H9 (cell line): ENCODE data around the gene TMEM202. TPM values are rescaled to one million over a fixed set of nuclear protein-coding genes. Genes with fewer than 3 reads are reported as not detected.

Experiments
- DNase-seq: peaks from one replicate; pipeline ENCODE4 v3.0.0-alpha.2; 2017
- H2AFZ ChIP-seq: one replicate; pipeline ENCODE4 v1.6.1; 2013; ENCODE audit warnings: mild to moderate bottlenecking, low read length, control low read depth, moderate library complexity
- H2AK5ac ChIP-seq: 2 replicates; pipeline ENCODE4 v1.6.1; 2013; ENCODE audit warnings: low read length, control low read depth, mixed read lengths; ENCODE audit not compliant: insufficient read length
- H2BK120ac ChIP-seq: one replicate; pipeline ENCODE4 v1.6.1; 2013; ENCODE audit warnings: low read depth, mild to moderate bottlenecking, low read length, control low read depth, inconsistent platforms; ENCODE audit not compliant: poor library complexity, severe bottlenecking
- H2BK12ac ChIP-seq: 2 replicates; pipeline ENCODE4 v1.6.1; 2013; ENCODE audit warnings: low read length, control low read depth, mixed read lengths, low read depth; ENCODE audit not compliant: insufficient read length
- H2BK15ac ChIP-seq: 2 replicates; pipeline ENCODE4 v1.6.1; 2013; ENCODE audit warnings: low read depth, low read length, control low read depth
- H2BK20ac ChIP-seq: one replicate; pipeline ENCODE4 v1.6.1; 2013; ENCODE audit warnings: low read depth, mild to moderate bottlenecking, low read length, control low read depth, inconsistent platforms; ENCODE audit not compliant: poor library complexity, severe bottlenecking
- H2BK5ac ChIP-seq: 2 replicates; pipeline ENCODE4 v1.6.1; 2013; ENCODE audit warnings: low read length, control low read depth, mixed read lengths; ENCODE audit not compliant: insufficient read length
- H3K14ac ChIP-seq: 2 replicates; pipeline ENCODE4 v1.6.1; 2013; ENCODE audit warnings: low read length, control low read depth; ENCODE audit not compliant: insufficient read depth
- H3K18ac ChIP-seq: 2 replicates; pipeline ENCODE4 v1.6.1; 2013; ENCODE audit warnings: low read depth, mild to moderate bottlenecking, mixed read lengths, low read length, control low read depth; ENCODE audit not compliant: insufficient read length
- H3K23ac ChIP-seq: 2 replicates; pipeline ENCODE4 v1.6.1; 2013; ENCODE audit warnings: low read length, control low read depth, mixed read lengths, low read depth; ENCODE audit not compliant: insufficient read length
- H3K23me2 ChIP-seq: 2 replicates; pipeline ENCODE4 v1.6.1; 2013; ENCODE audit warnings: low read depth, mild to moderate bottlenecking, mixed read lengths, low read length, control low read depth; ENCODE audit not compliant: insufficient read length, poor library complexity, severe bottlenecking
- H3K27ac ChIP-seq: 2 replicates; pipeline ENCODE4 v1.5.1; 2013; ENCODE audit warnings: low read length, control low read depth, mixed read lengths, low read depth; ENCODE audit not compliant: insufficient read length
- H3K27me3 ChIP-seq: 2 replicates; pipeline ENCODE4 v1.6.1; 2013; ENCODE audit warnings: low read length, control low read depth, inconsistent platforms; ENCODE audit not compliant: insufficient read depth
- H3K4ac ChIP-seq: 2 replicates; pipeline ENCODE4 v1.6.1; 2013; ENCODE audit warnings: low read depth, mild to moderate bottlenecking, control low read depth, inconsistent platforms, low read length, moderate library complexity
- H3K4me1 ChIP-seq: 2 replicates; pipeline ENCODE4 v1.6.1; 2013; ENCODE audit warnings: low read length, control low read depth, inconsistent platforms; ENCODE audit not compliant: insufficient read depth
- H3K4me2 ChIP-seq: 2 replicates; pipeline ENCODE4 v1.6.1; 2013; ENCODE audit warnings: low read length, control low read depth, mixed read lengths; ENCODE audit not compliant: insufficient read length, insufficient read depth
- H3K56ac ChIP-seq: 2 replicates; pipeline ENCODE4 v1.6.1; 2013; ENCODE audit warnings: low read depth, mild to moderate bottlenecking, mixed read lengths, low read length, control low read depth; ENCODE audit not compliant: insufficient read length
- H3K79me1 ChIP-seq: 2 replicates; pipeline ENCODE4 v1.6.1; 2013; ENCODE audit warnings: low read depth, mild to moderate bottlenecking, moderate library complexity, low read length, control low read depth, inconsistent platforms; ENCODE audit not compliant: insufficient read depth, poor library complexity, severe bottlenecking
- H3K79me2 ChIP-seq: 2 replicates; pipeline ENCODE4 v1.6.1; 2013; ENCODE audit warnings: low read length, control low read depth, inconsistent platforms; ENCODE audit not compliant: insufficient read depth
- H3K9ac ChIP-seq: 2 replicates; pipeline ENCODE4 v1.6.1; 2013; ENCODE audit warnings: low read length, control low read depth, mixed read lengths; ENCODE audit not compliant: insufficient read length; ENCODE audit errors: extremely low read depth
- H3K9me3 ChIP-seq: one replicate; pipeline ENCODE4 v1.6.1; 2013; ENCODE audit warnings: low read depth, low read length, inconsistent platforms; ENCODE audit not compliant: control insufficient read depth
- H3T11ph ChIP-seq: one replicate; pipeline ENCODE4 v1.6.1; 2013; ENCODE audit warnings: mild to moderate bottlenecking, low read length, control low read depth, inconsistent platforms
- H4K20me1 ChIP-seq: one replicate; pipeline ENCODE4 v1.6.1; 2013; ENCODE audit not compliant: control insufficient read depth, insufficient read length, insufficient read depth
- H4K5ac ChIP-seq: 2 replicates; pipeline ENCODE4 v1.6.1; 2013; ENCODE audit warnings: low read depth, mild to moderate bottlenecking, mixed read lengths, low read length, control low read depth; ENCODE audit not compliant: insufficient read length
- H4K8ac ChIP-seq: replicated peaks from 2 replicates; pipeline ENCODE4 v1.6.1; 2013; ENCODE audit warnings: low read length, control low read depth, mixed read lengths, low read depth; ENCODE audit not compliant: insufficient read length
- H4K91ac ChIP-seq: 2 replicates; pipeline ENCODE4 v1.6.1; 2013; ENCODE audit warnings: low read depth, mild to moderate bottlenecking, moderate library complexity, mixed read lengths, low read length, control low read depth; ENCODE audit not compliant: insufficient read length
- H3K27ac Mint-ChIP-seq, 3 experiments: 2 replicates in 2 of 3; 3 replicates in 1 of 3; pipeline ENCODE4 v1.8.0; 2020 to 2021; ENCODE audit warnings: mixed read lengths in 3 of 3, mild to moderate bottlenecking in 1 of 3, moderate library complexity in 1 of 3
- H3K27me3 Mint-ChIP-seq: 2 replicates; pipeline ENCODE4 v1.8.0; 2021; ENCODE audit warnings: low read depth, mild to moderate bottlenecking, moderate library complexity, mixed read lengths
- H3K36me3 Mint-ChIP-seq, 3 experiments: 2 replicates in 2 of 3; 3 replicates in 1 of 3; pipeline ENCODE4 v1.8.0; 2020 to 2021; ENCODE audit warnings: low read depth in 3 of 3, mixed read lengths in 3 of 3; ENCODE audit not compliant: insufficient read depth in 1 of 3
- H3K4me1 Mint-ChIP-seq, 2 experiments: 2 replicates each; pipeline ENCODE4 v1.8.0; 2020; ENCODE audit warnings: mixed read lengths in 2 of 2
- H3K4me3 Mint-ChIP-seq, 2 experiments: 2 replicates in 1 of 2; 3 replicates in 1 of 2; pipeline ENCODE4 v1.8.0; 2020 to 2021; ENCODE audit warnings: mild to moderate bottlenecking in 2 of 2, mixed read lengths in 2 of 2, moderate library complexity in 1 of 2
- H3K9me3 Mint-ChIP-seq, 2 experiments: 2 replicates in 1 of 2; 3 replicates in 1 of 2; pipeline ENCODE4 v1.8.0; 2020; ENCODE audit warnings: mild to moderate bottlenecking in 2 of 2, mixed read lengths in 2 of 2, moderate library complexity in 1 of 2
- WGBS: extraction: QIAGEN DNeasy Blood & Tissue Kit; methylation state at CpG from one replicate; pipeline ENCODE4 v1.1.7; 2013; ENCODE audit warnings: missing lambda C conversion rate, low lambda C conversion rate, mixed read lengths; ENCODE audit not compliant: insufficient read length; ENCODE audit errors: extremely low coverage; 5-methylcytosine and 5-hydroxymethylcytosine counted together
- total RNA-seq: library from RNA; stranded (reverse); gene quantifications from 2 replicates; pipeline ENCODE4 v1.2.1, GENCODE V29; 2021
- TF ChIP-seq, protein P1 (sequence below): fragments of 200-600 bp; sonication (generic); conservative IDR thresholded peaks from 3 replicates; pipeline ENCODE4 v1.8.0; 2021; ENCODE audit warnings: antibody characterized with exemption, mild to moderate bottlenecking

The TMEM202 gene
- total RNA-seq, 1 experiment from 2014 or later = not detected

GRCh38 chr15:72368325-72368724 is 29.8 kb upstream of the TMEM202 start:
- H3K36me3 Mint-ChIP-seq = peaks cover 0 to 7% (median 5%) of the 10 kb centered on the region in 3 experiments; a peak in 3 of 7 replicates
- H3K4me3 Mint-ChIP-seq = no peak overlapping the region
- H2BK20ac ChIP-seq = no peak overlapping the region
- no peak overlapping the region for H3K18ac ChIP-seq
- no peak overlapping the region for H4K8ac ChIP-seq
- H3K27ac ChIP-seq = no peak overlapping the region
- DNase-seq = no peak
- no peak overlapping the region for H3K9ac ChIP-seq
- H3K9me3 Mint-ChIP-seq = no peaks in the 10 kb centered on the region
- no peak overlapping the region for H3K4ac ChIP-seq
- H4K91ac ChIP-seq = no peak overlapping the region
- H3K27ac Mint-ChIP-seq = no peak overlapping the region
- no peak overlapping the region for H4K5ac ChIP-seq
- H3K27me3 Mint-ChIP-seq = no peaks in the 10 kb centered on the region
- H2BK120ac ChIP-seq = no peak overlapping the region
- no peak overlapping the region for H2AFZ ChIP-seq
- H3K23me2 ChIP-seq = no peaks in the 10 kb centered on the region
- no peak overlapping the region for H3T11ph ChIP-seq
- no CpG with 5 or more reads among the region's 2 CpGs for WGBS
- no peak overlapping the region for H3K14ac ChIP-seq
- no peaks in the 10 kb centered on the region for H3K4me1 ChIP-seq
- no peak overlapping the region for H2BK15ac ChIP-seq
- no peak overlapping the region for H2BK5ac ChIP-seq
- no peaks in the 10 kb centered on the region for H3K27me3 ChIP-seq
- no peak overlapping the region for H2AK5ac ChIP-seq
- TF ChIP-seq, protein P1, sequence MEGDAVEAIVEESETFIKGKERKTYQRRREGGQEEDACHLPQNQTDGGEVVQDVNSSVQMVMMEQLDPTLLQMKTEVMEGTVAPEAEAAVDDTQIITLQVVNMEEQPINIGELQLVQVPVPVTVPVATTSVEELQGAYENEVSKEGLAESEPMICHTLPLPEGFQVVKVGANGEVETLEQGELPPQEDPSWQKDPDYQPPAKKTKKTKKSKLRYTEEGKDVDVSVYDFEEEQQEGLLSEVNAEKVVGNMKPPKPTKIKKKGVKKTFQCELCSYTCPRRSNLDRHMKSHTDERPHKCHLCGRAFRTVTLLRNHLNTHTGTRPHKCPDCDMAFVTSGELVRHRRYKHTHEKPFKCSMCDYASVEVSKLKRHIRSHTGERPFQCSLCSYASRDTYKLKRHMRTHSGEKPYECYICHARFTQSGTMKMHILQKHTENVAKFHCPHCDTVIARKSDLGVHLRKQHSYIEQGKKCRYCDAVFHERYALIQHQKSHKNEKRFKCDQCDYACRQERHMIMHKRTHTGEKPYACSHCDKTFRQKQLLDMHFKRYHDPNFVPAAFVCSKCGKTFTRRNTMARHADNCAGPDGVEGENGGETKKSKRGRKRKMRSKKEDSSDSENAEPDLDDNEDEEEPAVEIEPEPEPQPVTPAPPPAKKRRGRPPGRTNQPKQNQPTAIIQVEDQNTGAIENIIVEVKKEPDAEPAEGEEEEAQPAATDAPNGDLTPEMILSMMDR = no peak
- no peaks in the 10 kb centered on the region for H3K9me3 ChIP-seq
- no peaks in the 10 kb centered on the region for H3K4me1 Mint-ChIP-seq
- no peak overlapping the region for H3K56ac ChIP-seq
- H3K79me1 ChIP-seq = peaks cover 3% of the 10 kb centered on the region
- H3K23ac ChIP-seq = no peak overlapping the region
- H2BK12ac ChIP-seq = no peak overlapping the region
- no peaks in the 10 kb centered on the region for H4K20me1 ChIP-seq
- no peak overlapping the region for H3K4me2 ChIP-seq
- peaks cover 2% of the 10 kb centered on the region; the same call in 1 of the 2 replicates for H3K79me2 ChIP-seq
